ENCODE measurements around the gene PCDH9.

- TF ChIP-seq EZH2 (IDR thresholded peaks at IDR 0.05; ENCODE audit: borderline replicate concordance, low read depth, low read length, poor library complexity, severe bottlenecking) (no peak), CTCF (conservative IDR thresholded peaks at IDR 0.05; ENCODE audit: low read depth, low read length) (no peak)
Measured at GRCh38 chr13:66275416-66275815, 954.7 kb downstream of the PCDH9 start.

All from A673 (cell line).